ENCODE data around the gene SIGMAR1.

The SIGMAR1 gene

DNA sequence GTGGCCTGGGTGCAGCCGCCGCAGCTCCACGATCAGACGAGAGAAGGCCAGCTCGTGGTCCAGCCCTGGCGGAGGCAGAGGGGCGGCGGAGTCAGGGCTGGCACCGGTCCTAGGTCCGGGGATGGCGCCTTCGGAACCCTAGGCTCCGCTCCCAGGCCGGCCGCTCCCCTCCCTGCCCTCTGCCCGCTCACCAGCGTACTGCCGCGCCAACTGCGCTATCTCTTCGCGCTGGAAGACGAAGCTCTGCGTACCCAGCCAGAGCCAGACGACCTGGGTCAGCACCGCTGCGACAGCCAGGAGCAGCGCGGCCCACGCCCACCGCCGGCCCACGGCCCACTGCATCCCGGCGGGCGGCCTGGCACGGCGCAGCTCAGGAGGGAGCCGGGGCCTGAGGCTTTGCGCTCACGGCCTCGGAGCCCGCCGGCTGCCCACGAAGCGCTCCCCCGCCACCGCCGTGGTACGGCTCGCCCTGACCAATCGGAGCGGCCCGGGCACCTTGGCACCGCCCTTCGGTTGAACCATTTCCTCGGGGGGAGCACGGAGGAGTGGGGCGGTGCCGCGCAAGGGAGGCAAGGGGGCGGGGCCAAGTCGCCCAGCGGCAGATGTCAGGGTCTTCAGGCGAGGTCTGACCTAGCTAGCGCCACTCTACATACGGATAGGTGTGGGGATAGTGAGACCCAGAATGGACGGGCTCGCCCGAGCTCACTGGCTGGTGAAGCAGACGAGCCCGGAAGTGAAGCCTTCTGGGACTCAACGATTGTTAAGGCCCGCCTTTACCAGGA lies at the start of gene SIGMAR1:
Gene SIGMAR1 (minus strand): TSS at position 432 of the 782 bp plus-strand sequence. CDS start 90 bp downstream, at position 342.
- peak; percentile 80 to 91 (median 84) for DNase-seq

DNA sequence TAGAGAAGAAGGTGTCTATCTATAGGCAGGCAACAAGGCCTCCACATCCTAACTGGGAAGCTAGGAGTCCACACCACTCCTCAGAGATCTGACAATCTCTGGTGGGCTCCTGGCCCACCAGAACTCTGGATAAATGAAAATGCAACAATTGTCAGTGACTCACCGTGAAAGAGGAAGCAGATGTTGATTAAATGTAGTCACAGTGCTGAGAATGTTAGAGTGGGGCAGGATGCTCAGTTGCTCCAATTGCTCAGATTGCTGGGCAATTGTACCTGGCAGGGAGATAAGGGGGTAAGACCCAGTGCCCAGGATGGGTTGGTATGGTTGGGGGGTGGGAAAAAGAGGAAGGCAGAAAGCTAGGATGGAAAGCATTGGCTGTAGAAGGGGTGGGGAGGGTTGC lies 49.1 kb upstream of the SIGMAR1 start:
- DNase-seq = no peak

DNA sequence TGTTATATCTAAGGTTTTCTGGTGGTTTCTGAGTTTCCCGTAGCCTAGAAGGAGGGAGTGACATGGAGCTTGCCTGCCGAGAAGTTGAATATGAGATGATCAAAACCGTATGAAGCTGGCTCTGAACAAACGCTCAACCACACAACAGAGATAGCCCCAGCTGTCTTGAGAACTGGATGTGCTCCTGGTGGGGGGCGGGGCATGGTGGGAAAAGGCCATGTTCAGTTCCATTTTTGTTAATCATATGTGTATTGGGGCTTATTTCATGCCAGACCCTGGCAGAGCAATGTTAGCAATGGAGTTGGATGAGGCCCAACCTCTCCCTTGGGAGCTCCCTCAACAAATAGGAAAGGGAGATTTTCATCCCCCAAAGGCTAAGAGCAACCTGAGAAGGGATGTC lies 48.6 kb upstream of the SIGMAR1 start:
- no peak for DNase-seq

DNA sequence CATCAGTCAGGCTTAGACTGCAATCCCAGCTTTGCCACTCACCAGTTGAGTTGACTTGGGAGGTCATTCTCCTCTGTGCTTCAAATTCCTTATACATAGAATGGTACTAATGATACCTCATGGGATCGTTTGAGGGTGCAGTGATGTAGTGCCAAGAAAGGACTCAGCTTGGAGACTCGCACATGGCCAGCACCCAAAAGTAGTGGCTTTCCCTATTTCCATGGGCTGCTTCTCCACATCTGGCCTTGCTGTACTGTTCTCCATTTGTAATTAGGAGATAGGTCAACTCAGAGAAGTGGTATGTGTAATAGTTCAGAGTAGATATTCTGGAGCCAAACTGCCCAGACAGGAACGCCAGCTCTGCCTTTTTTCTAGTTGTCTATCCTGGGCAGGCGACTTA lies 48.0 kb upstream of the SIGMAR1 start:
- no peak for DNase-seq

DNA sequence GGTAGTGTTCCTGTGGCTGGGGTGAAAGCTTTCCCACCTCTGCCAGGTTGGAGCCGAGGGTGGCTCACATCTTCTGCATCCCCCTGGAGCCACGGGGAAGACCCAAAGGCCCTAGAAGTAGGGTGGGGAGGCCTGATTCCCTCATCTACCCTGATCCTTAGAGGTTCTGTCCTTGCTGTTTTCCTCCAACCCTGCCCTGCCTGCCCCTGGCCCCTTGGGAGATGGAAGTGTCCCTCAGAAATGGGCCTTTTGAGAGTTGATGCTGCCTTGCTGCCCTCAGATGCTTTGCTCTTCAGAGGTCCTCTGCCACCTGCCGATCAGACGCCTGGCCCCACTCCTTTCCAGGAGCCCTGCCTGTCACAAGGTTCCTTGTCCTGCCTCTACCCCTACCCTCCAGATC lies 47.2 kb upstream of the SIGMAR1 start:
- no peak for DNase-seq

DNA sequence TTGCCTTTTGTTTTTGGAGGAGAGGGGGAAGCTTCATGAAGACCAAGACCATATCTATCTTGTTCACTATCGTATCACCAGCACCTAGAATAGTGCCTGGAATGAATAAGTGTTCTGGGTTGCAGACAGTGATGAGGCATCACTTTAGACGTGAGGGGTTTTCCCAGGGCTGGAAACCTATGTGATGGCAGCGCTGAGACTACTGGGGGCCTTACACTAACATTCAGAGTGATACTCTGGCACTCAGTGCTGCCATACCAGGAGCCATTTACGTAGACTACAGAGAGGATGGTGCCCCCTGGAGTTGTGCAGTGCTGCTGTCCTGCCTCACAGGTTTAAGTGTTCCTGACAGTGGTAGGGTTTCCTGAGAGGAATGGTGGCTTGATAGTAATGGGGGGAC lies 46.6 kb upstream of the SIGMAR1 start:
- no peak for DNase-seq

DNA sequence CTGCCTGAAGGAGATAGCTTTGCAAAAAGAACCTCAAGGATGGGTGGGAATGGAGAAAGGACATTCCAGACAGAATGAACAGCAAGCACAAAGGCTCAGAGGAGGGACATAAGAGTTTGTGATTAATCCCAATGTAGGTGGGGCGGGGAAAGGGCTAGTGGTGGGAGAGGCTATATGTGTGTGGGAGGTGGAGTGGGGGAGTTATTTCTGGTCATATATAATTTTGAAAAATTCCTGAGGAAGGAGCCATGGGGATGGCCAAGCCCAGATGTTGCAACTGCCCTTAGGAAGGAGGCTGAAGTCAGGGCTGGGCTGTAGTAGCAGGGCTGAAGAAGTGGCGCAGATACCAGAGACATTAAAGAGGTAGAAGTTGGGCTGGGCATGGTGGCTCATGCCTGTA lies 38.3 kb upstream of the SIGMAR1 start:
- DNase-seq = no peak

DNA sequence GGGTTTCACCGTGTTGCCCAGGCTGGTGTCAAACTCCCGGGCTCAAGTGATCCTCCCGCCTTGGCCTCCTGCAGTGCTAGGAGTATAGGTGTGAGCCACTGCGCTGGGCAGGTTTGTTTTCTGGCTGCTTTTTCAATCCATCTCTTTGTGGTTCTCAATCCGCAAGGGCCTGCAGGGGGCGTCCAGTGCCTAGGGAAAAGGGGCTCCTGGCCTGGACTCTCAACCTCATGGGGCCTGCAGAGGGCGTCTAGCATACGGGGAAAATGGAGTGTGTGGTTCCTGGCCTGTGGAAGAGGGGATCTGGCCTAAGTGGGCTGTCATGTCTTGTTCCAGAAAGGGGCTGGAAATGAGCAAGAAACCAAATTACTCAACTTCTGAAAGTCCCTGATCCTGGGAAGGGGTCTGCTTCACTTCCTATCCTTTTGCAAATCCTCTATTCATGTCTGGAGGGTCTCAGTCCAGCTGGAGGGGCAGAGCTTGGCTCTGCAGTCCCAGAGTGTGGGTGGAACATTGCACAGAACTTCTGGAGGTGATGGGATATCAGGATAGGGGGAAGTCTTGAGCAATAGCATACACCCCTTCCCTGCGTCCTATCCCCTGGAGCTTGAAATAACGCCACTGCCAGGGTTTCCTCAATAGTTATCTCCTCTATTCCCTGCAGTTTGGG lies 37.6 kb upstream of the SIGMAR1 start:
- DNase-seq = peak in 1 of 4 experiments; percentile 35

DNA sequence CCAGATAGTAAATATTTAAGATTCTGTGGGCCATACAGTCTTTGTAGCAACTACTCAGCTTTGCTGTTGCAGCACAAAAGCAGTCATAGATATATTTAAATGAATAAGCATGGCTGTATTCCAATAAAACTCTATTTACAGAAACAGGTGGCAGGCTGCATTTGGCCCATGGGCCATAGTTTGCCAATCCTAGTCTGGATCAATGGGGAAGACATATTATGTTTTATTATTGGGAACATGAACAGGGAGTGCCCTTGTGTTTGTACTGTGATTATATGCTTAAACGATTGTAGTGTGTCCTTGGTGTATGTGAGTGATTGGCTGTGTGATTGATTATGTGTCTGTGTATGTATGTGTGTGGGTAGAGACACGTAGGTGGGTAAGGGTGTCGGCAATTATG lies 36.9 kb upstream of the SIGMAR1 start:
- DNase-seq = no peak

DNA sequence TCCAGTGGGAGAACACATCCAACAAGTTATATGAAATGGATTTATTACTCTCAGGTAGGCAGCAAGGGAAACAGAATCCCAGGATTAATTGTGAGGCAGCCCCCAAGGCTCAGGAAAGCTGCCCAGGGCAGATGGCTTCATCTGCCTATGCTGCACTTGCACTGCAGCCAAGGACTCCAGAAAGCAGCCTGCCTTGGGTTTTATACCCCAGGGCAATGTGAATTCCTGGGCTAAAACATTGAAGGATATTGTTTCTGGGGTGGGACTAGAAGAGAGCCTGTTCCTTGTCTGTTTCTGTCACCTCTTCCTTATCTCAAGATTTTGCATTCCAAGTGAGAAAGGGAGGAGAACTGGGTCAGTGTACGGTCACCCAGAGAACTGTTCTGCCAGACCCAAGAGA lies 33.7 kb upstream of the SIGMAR1 start:
- DNase-seq = no peak

DNA sequence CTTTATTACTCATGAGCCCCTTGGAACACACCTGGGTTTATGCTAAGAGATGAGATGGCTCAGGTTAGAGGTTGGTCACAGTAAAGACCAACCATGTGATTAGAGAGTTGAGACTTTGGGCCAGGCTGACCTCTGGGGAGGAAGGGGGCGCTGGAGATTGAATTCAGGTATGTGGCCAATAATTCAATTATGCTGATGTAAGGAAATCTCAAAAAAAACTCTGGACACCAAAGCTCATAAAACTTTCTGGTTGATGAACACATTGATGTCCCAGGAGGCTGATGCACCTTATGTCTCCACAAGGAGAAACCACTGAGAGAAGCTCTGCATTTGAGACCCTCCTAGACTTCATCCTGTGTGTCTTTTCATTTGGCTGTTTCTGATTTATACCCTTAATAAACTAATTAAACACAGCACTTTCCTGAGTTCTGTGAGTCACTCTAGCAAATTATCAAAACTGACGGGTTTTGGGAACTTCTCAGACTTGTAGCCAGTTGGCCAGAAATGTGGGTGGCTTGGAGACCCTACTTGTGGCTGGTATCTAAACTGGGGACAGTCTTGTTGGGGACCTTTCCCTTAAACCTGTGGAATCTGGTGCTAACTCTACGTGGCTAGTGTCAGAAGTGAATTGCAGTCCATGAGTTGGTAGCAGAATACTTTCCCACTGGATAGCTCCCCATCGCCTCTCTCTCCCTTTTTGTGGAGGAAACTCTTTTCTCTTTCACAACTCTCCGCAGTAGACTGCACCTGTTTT lies 32.4 kb upstream of the SIGMAR1 start:
- DNase-seq = no peak

DNA sequence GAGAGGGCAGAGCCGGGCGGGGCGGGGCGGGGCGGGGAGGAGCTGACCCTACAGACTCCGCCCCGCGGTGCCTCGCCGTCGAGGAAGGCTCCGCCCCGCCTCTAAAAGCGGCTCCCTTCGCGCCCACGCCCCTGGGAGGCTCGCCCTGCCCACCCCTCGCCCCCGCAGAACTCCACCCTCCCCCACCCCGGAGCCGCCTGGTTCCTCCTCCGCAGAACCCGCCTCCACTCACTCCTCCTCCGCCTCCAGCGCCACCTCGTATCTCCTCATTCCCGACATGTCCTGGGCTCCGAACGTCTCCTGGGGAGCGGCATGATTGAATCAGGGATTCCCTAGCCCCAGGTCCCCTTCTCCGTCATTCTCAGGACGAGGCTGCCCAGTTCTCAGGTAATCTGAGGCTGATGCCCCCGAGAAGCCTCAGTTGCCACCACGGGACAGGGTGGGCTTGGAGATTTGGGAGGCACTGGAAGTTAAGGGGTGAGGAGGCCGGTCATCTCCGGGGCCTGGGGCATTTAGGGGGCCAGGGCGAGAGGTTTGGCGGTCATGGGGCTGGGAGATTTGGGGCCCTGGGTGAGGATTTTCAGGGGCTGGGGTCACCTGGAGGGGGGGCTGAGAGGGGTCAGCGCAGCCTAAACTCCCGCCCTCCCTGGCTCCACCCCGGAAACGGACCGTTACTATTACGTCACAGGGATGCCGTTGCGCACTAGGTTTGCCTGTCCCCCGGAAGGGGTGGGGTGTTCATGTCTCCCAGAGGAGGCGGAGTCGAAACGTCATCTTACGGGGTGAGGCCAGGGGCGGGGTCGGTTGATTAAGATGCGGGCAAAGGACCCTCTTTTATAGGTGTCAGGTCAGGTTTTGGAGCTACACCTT lies 28.0 kb upstream of the SIGMAR1 start:
- peak; percentile 35 to 87 (median 62) for DNase-seq

DNA sequence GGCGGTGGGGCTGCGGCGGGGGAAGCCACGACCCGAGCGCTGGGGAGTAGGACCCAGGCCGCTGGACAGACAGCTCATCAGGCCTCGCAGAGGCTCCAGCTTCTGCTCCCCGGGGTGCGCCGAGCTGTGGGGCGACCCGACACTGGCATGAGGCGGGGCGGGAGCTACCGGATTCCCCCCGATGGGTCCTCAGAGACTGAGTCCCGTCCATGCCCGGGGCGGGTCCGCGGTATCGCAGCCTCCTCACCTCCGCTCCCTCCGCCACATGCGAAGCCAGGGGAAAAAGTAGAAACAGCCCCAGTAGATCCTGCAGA lies 27.4 kb upstream of the SIGMAR1 start:
- DNase-seq = no peak

DNA sequence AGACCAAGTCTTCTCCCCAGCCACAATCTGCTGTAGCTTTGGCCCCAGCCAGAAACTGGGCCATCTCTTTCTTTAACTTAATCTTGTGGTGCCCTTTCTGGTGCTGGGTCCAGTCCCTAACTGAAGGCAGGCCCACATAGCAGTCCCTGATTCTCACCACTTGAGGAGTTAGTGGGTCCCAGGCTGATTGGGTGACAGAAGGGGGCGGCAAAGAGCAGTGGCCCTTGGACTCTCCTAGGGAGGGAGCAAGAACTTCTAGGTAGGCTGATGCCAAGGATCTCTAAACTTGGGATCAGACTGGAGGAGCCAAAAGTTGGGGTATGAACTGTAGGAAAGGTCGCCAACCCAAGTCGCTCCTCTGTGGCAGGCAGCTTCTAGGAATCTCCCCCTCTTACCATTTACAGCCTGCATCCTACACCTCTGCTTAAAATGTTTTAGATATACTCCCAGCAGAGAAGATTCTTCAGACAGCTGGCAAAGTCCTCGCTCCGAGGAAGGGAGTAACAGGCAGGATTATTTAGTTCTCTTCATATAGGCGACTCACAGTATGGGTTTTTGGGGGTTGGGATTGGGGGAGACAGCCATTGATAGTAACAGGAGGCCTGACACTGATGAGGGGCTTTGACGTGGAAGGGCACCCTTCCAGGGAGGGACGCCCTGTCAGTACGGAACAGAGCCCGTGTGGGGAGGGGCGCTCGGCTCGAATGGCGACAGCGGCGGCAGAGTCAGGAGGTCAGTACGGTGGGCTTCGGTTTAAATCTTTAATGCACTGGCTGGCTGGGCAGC lies 26.9 kb upstream of the SIGMAR1 start:
- DNase-seq = peak in 3 of 4 experiments; percentile 8 to 34 (median 28)

DNA sequence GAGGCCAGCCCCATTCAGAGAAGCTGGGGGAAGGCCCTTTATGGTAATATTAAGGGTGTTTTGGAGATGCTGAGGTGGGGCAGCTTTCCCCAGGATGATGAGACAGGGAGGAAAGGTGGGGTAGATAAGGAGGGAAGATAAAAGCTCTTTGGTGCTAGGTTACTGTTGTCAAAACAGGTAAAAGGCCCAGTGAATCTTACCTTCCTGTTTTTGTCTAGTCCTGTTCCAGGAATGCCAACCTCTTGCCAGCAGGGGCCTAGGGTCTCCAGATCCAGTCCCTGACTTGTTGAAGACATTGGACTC lies 25.7 kb upstream of the SIGMAR1 start:
- no peak for DNase-seq

DNA sequence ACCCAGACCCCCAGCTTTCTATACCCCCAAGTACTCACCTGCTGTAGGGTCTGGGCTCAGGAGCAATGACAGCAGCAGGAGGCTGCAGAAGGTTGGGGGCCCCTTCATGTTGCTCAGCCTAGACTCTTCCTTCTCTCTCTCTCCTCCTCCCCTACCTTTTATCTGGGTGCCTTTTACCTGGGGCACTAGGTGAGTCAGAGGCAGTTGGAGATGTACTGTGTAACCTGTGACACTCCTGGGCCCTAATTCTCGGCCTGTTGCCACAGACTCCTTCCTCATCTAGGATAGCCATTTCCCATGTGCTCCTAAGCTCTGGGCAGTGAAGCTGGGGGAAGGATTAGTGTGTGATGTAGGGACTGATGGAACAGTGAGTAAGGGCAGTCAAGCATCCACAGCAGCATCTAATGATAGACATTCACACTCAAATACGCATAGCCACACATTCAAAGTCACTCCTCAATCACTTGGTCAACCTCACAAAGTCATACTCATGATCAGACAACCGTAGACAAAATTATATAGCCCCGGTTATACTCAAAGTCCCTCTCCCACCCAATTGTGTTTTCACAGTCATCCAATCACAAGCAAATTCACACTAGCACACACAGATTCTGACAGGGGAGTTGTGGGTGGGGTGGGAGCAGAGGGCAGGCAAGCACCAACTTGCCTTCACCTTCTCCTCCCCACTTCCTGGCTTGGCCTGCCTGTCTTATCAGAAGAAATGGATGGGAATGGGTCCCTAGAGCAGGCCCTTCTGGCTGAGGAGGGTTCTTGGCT lies 25.1 kb upstream of the SIGMAR1 start, which contains the start of gene CCL27:
Gene CCL27 (minus strand): TSS at position 132 of the 777 bp plus-strand sequence. CDS start 24 bp downstream, at position 108.
- no peak for DNase-seq

DNA sequence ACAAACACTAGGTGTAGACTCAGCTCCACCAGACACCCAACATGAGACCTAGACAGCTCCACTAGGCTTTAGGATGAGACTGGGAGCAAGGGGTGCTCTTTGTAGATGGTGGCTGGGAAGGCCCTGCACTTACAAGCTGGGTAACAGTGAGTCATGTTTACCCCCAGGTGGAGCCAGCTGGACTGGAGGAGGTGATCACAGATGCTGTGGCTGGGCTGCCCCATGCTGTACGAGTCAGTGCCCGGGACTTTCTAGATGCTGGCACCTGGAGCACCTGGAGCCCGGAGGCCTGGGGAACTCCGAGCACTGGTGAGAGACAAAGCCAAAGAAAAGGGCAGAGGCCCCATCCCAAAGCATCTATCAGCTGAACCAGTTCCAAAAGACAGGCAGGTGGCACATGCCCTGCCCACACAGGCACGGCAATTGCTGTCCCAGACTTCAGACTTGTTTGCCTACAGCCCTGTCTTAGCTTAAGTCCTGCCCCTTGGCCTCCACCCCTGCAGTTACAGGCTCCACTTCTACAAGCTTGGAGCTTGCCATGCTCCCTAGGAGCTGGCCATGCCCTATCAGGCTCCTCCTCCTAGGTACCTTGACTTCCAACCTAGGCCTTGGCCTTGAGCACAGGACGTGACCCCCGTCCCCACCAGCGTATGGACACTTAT lies 22.1 kb upstream of the SIGMAR1 start:
- no peak for DNase-seq

DNA sequence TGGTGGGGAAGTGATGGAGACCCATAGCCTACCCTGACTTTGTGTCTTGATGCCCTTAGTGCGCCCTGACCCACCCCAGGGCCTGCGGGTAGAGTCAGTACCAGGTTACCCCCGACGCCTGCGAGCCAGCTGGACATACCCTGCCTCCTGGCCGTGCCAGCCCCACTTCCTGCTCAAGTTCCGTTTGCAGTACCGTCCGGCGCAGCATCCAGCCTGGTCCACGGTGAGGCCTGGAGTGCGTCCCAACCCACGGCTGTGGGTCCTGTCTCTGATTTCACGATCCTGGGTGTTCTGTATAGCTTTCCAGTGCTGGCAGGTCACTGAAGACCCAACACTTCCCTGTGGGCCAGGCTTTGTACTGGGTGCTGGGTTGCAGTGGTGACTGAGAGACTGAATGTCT lies 20.9 kb upstream of the SIGMAR1 start:
- DNase-seq = no peak

DNA sequence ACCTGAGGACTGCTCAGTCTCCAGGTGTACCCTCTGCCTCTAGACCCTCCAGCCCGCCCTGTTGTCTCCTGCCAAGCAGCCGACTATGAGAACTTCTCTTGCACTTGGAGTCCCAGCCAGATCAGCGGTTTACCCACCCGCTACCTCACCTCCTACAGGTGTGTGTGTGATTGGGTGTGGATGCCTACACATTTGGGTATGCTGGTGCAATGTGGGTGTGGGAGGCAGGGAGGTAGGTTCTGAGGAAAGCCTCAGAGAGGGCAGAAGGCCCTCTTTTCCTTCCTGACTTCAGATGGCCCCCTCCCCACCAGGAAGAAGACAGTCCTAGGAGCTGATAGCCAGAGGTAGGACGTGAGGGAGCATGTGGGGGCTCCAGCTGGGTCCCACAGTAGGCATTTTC lies 19.4 kb upstream of the SIGMAR1 start:
- DNase-seq = no peak

DNA sequence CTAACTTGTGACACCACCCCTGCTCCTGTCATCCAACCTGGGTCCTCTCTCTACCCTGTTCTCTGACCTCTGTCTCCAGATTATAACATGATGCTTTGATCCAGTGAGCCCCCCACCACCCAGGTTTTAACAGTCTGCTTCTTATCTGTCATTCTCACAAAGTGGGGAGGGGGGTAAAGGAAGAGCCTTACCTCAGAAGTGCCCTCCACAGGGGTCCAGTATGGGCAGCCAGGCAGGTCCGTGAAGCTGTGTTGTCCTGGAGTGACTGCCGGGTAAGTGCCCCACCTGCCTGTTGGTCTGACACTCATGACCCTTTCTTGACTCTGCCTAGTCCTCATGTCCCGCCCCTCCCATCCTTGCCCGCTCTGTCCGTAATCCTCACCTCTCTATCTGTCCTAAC lies 17.8 kb upstream of the SIGMAR1 start:
- no peak for DNase-seq

Data from activated naive CD4-positive, alpha-beta T cell (primary cell).